ENCODE data around the gene TUG1. TPM values are rescaled to one million over a fixed set of nuclear protein-coding genes. Genes with fewer than 3 reads are reported as not detected.

The TUG1 gene
- 10 to 100 TPM; 61.7 to 65.8 TPM for total RNA-seq
- long read RNA-seq, donor 1, full-length matches to known transcripts: 10 of 15 reads
- long read RNA-seq, donor 1, partial matches to known transcripts: 0 of 15 reads
- long read RNA-seq, donor 1, other reads (novel, unspliced or antisense): 5 of 15 reads
- long read RNA-seq, donor 2, full-length matches to known transcripts: 25 of 41 reads
- long read RNA-seq, donor 2, partial matches to known transcripts: 0 of 41 reads
- long read RNA-seq, donor 2, other reads (novel, unspliced or antisense): 16 of 41 reads

GRCh38 chr22:30968924-30969531 lies at the start of gene TUG1:
Gene TUG1 (plus strand): TSS chr22:30969265.
- intact Hi-C loops (cut with DNase I): loop anchor here (2.0 to 5.0 kb wide), 2 partner anchors 112 to 113 kb away; partner anchors contain the start of gene SMTN (in 2 of the 2)
- DNase-seq (ENCODE audit: low spot score): peak; percentile 99

- intact Hi-C loops (cut with DNase I): loop anchor here in 1 of 2 donors (10.0 kb wide), 3 partner anchors 155 to 1845 kb away; no protein-coding TSS in a partner anchor
- peak; percentile 64 for DNase-seq (ENCODE audit: low spot score)
These were observed 49.1 kb upstream of the TUG1 start for GRCh38 chr22:30919973-30920372.

GRCh38 chr22:30920407-30920806 lies 48.7 kb upstream of the TUG1 start:
- intact Hi-C loops (cut with DNase I): loop anchor here in 1 of 2 donors (10.0 kb wide), 2 partner anchors 156 to 1844 kb away; no protein-coding TSS in a partner anchor
- DNase-seq (ENCODE audit: low spot score): peak; percentile 92

GRCh38 chr22:30921108-30921507 lies 48.0 kb upstream of the TUG1 start:
- DNase-seq (ENCODE audit: low spot score): no peak
- intact Hi-C loops (cut with DNase I): loop anchor here in 1 of 2 donors (10.0 kb wide), 2 partner anchors 156 to 1844 kb away; no protein-coding TSS in a partner anchor

- intact Hi-C loops (cut with DNase I): loop anchor here in 1 of 2 donors (10.0 kb wide), 2 partner anchors 157 to 1843 kb away; no protein-coding TSS in a partner anchor
- peak; percentile 93 for DNase-seq (ENCODE audit: low spot score)
These were observed 46.9 kb upstream of the TUG1 start for GRCh38 chr22:30922151-30922611.

- DNase-seq (ENCODE audit: low spot score): no peak
- intact Hi-C loops (cut with DNase I): loop anchor here in 1 of 2 donors (10.0 kb wide), 2 partner anchors 159 to 1841 kb away; no protein-coding TSS in a partner anchor
These were observed 45.7 kb upstream of the TUG1 start for GRCh38 chr22:30923168-30923900.

- peak; percentile 57 for DNase-seq (ENCODE audit: low spot score)
- intact Hi-C loops (cut with DNase I): loop anchor here in 1 of 2 donors (10.0 kb wide), 2 partner anchors 161 to 1839 kb away; no protein-coding TSS in a partner anchor
These were observed 43.4 kb upstream of the TUG1 start for GRCh38 chr22:30925667-30926066.

- intact Hi-C loops (cut with DNase I): loop anchor here in 1 of 2 donors (10.0 kb wide), 2 partner anchors 162 to 1838 kb away; no protein-coding TSS in a partner anchor
- DNase-seq (ENCODE audit: low spot score): no peak
These were observed 42.4 kb upstream of the TUG1 start for GRCh38 chr22:30926706-30927105.

GRCh38 chr22:30927806-30928205 lies 41.3 kb upstream of the TUG1 start:
- intact Hi-C loops (cut with DNase I): loop anchor here in 1 of 2 donors (10.0 kb wide), 2 partner anchors 163 to 1837 kb away; no protein-coding TSS in a partner anchor
- peak; percentile 42 for DNase-seq (ENCODE audit: low spot score)

GRCh38 chr22:30928401-30928800 lies 40.7 kb upstream of the TUG1 start:
- no peak for DNase-seq (ENCODE audit: low spot score)
- intact Hi-C loops (cut with DNase I): loop anchor here in 1 of 2 donors (10.0 kb wide), 2 partner anchors 164 to 1836 kb away; no protein-coding TSS in a partner anchor

GRCh38 chr22:30930228-30930627 lies 38.8 kb upstream of the TUG1 start:
- intact Hi-C loops (cut with DNase I): no loop called here
- DNase-seq (ENCODE audit: low spot score): no peak

- intact Hi-C loops (cut with DNase I): no loop called here
- no peak for DNase-seq (ENCODE audit: low spot score)
These were observed 37.3 kb upstream of the TUG1 start for GRCh38 chr22:30931541-30932300.

- DNase-seq (ENCODE audit: low spot score): peak; percentile 62
- intact Hi-C loops (cut with DNase I): no loop called here
These were observed 36.4 kb upstream of the TUG1 start for GRCh38 chr22:30932661-30933060.

GRCh38 chr22:30933457-30933856 lies 35.6 kb upstream of the TUG1 start:
- intact Hi-C loops (cut with DNase I): no loop called here
- DNase-seq (ENCODE audit: low spot score): no peak

- no peak for DNase-seq (ENCODE audit: low spot score)
- intact Hi-C loops (cut with DNase I): no loop called here
These were observed 35.0 kb upstream of the TUG1 start for GRCh38 chr22:30934053-30934452.

GRCh38 chr22:30940685-30941362 lies 28.2 kb upstream of the TUG1 start:
- intact Hi-C loops (cut with DNase I): no loop called here
- no peak for DNase-seq (ENCODE audit: low spot score)

GRCh38 chr22:30941363-30941740 lies 27.7 kb upstream of the TUG1 start:
- intact Hi-C loops (cut with DNase I): no loop called here

GRCh38 chr22:30943368-30943767 lies 25.7 kb upstream of the TUG1 start:
- intact Hi-C loops (cut with DNase I): no loop called here

More at GRCh38 chr22:30941363-30941740, 27.7 kb upstream of the TUG1 start:
- DNase-seq (ENCODE audit: low spot score): no peak

More at GRCh38 chr22:30943368-30943767, 25.7 kb upstream of the TUG1 start:
- no peak for DNase-seq (ENCODE audit: low spot score)
